HG03457 (cell line): ENCODE data around the gene OXLD1.

Experiments used
- ATAC-seq: cut with Tn5 transposase; IDR thresholded peaks from one replicate; pipeline ENCODE4 v1.9.1; 2021; ENCODE audit warnings: moderate number of reproducible peaks; ENCODE audit not compliant: unreplicated experiment

OXLD1 gene

GRCh38 chr17:81666342-81667191 is at the start of gene OXLD1, which contains the start of gene CCDC137:
TSS of gene OXLD1 (minus strand) at chr17:81666605. CDS start at chr17:81666577, 28 bp downstream.
TSS of gene CCDC137 (plus strand) at chr17:81666737. CDS start at chr17:81666767, 30 bp downstream.
- ATAC-seq: peak; percentile 82

DNA sequence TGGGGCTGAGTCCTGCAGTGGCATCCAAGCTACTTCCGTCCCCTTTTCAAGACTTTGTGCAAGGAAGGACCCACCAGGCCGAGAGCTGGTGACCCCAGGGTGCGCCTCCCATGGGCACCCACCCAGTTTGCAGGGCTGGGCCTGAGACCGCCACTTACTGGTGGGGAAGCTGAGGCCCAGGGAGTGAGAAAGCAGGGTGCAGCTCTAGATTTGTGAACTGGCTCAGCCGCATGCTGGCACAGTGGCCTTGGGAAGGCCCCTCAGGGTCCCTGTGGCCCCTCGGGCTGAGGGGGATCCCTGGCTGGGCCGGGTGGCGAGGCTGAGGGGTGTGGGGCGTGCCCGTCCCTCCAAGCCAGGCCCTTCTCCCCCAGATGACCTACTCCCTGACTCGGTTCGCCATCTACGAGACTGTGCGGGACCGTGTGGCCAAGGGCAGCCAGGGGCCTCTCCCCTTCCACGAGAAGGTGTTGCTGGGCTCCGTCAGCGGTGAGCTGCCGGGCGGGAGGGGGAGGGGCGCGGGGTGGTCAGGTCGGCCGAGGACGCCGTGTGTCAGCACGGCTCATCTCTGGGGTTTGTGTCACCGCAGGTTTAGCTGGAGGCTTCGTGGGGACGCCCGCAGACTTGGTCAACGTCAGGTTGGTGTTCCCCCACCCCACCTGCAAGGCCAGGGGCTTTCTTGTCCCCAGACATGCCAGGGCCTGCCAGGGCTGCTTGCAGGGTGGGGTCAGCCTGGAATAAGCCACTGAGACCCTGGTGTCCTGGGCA is 48.9 kb upstream of the OXLD1 start:
- ATAC-seq: no peak

- no peak for ATAC-seq
These were observed 48.2 kb upstream of the OXLD1 start for GRCh38 chr17:81714412-81715106.

GRCh38 chr17:81713556-81714411 is 47.4 kb upstream of the OXLD1 start:
- no peak for ATAC-seq

DNA sequence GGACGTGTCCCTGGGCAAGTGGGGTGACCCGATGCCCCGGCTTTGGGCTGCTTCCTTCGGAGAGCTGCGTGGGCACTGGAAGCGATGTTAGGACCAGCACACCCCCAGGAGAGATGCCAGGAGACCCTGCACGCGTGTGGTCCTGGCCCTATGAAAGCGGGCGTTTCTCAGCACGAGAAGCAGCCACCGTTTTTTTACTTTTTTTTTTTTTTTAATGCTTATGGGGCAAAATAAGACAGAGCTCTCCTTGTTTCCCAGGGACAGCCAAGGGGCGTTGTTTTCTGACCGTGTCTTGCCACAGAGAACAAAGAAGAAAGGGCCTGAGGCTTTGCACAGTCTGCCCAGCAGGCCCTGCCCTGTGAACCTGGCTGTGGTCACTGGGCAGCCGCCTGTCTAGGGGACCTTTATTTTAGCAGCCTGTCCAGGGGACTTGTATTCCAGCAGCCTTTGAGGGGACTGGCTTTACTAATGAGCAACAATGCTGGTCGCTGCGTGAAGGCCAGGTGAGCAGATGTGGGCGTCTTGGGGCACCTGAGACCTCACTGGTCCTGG is 46.7 kb upstream of the OXLD1 start:
- no peak for ATAC-seq

- no peak for ATAC-seq
These were observed 46.1 kb upstream of the OXLD1 start for GRCh38 chr17:81712468-81713003.

- no peak for ATAC-seq
These were observed 45.5 kb upstream of the OXLD1 start, which contains the start of gene SLC25A10 for GRCh38 chr17:81711814-81712467. TSS of gene SLC25A10 (plus strand) at chr17:81712284. CDS start at chr17:81712427, 143 bp downstream.

DNA sequence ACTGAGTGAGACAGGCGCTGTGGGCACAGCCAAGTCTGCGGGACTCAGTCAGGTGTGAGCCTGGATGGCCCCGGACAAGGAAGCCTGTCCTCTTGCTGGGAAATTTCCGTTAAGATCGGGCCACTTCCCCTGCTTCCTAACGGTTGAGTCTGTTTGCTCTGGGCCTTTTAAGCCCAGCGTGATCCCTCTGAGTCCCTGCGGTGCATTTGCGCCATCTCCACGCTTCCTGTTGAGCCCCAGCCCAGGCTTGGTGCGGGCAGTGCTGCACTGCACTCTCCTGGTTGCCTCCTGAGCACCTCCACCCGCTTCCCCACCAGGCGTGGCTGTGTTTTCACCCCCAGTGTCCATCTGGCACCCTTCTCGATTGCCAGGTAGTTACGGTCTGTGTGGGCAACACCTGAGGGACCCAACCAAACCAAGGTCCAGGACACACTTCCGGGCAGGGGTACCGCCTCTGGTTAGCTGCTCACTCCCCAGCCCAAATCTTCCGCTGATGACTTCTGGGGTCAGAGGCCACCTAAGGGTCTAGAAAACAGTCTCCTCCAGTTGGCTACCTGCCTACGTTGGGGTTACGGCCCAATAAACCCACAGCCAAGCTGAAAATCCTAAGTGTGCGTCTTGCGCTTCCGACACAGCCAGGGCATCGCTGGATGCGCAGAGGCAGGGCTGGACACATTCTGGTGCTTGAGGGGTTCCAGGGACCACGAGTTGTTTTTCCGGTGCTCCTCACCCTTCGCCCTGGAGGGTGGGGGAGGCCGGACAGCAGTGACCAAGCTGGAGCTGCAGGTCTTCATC is 44.3 kb upstream of the OXLD1 start:
- ATAC-seq: no peak

DNA sequence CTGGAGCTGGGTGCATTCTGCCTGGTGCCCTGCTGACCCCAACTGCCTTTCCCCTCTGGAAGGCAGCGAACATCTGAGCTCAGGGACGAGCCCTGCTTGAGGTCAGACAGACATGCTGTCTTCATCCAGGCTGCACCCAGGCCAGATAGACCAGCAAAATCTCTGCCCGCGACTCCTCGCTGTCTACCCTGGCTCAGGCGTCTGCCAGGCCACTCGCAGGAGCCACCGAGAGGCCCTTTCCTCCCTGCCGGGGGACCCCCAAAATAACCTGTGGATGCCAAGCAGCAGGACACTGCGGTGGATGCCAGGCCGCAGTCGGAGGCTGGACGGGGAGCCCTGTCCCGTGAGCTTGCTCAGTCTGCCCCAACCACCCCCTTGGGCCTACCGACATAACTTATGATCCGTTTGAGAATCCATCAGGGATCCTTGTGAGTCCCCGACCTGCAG is 42.4 kb upstream of the OXLD1 start:
- no peak for ATAC-seq

- no peak for ATAC-seq
These were observed 41.6 kb upstream of the OXLD1 start for GRCh38 chr17:81707725-81708646.

GRCh38 chr17:81706757-81707624 is 40.6 kb upstream of the OXLD1 start:
- ATAC-seq: no peak

DNA sequence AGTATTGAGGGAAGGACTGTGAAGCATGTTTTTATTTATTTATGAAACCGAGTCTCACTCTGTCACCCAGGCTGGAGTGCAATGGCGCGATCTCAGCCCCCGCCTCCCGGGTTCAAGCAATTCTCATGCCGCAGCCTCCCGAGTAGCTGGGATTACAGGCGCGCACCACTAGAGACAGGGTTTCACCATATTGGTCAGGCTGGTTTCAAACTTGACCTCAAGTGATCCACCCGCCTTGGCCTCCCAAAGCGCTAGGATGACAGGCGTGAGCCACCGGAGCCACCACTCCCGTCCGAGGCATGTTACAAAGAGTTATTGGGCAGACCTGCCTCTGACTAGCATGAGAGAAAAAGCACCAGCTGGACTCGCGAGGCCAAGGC is 39.8 kb upstream of the OXLD1 start:
- ATAC-seq: no peak

GRCh38 chr17:81705518-81706231 is 39.3 kb upstream of the OXLD1 start:
- ATAC-seq: no peak

- ATAC-seq: peak; percentile 10
These were observed 37.6 kb upstream of the OXLD1 start for GRCh38 chr17:81703747-81704654.
